Measurements from ENCODE around the gene SMCO2.
A peak's percentile ranks its signal among the peaks of the same experiment; 100 is the strongest.
"Not testable (repeated sequence)": the region's sequence is repeated elsewhere in the genome, so short reads cannot be mapped to it uniquely, and the experiment has no call there.

The SMCO2 gene

DNA sequence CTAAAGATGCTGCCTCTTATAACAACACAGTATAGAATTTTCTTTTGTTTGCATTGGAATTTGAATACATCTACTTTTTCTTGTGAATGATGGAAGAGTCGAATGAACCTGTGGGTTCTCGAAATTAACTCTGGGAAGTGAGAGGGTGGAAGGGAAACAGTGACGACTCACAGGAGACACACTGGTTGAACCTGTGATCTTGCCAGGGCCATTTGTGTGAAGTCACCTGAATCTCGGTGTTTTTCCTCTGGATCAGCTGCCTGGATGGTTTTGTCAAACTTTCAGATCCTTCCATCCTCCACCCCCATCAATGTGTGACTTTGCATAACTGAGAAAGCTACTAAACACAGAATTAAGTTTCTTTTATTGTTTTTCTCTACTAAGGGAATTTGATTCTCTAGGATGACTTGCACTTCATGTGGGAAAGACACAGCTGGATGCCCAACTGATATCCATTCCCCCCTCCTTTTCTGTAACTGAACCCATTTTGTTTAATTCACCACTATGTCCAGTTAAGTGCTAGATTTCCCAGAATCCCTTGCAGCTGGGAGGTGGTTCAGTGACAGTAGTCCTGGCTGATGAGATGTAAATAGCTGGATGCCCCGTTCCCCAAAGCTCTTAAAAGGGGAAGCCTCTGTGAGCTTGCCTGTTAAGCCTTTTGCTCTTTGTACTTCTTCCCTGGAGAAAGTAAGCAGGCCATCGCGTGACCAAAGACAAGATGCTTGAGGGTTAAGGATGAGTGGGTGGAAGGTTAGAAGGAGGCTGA lies 83.8 kb downstream of the SMCO2 start:
- DNase-seq, result no peak

DNA sequence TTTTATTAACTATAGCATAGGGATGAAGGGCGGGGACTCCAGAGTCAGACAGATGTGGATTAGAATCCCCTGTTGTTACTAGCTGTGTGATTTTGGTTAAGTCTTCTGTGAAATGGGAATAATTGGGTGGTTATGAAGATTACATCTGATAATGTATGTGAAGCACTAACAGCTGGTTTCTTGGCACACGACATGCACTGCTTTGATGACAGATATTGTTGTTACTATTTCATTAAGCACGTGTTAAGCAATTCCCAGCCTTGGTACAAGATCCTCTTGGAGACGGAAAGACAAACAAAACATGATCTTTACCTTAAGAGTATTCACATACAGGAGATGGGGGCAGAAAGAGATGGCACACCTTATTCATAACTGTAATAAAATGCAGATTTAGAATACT lies 85.4 kb downstream of the SMCO2 start:
- no peak for DNase-seq

- DNase-seq, result peak; percentile 14
These were observed 87.7 kb downstream of the SMCO2 start for GRCh38 chr12:27534060-27534764.

DNA sequence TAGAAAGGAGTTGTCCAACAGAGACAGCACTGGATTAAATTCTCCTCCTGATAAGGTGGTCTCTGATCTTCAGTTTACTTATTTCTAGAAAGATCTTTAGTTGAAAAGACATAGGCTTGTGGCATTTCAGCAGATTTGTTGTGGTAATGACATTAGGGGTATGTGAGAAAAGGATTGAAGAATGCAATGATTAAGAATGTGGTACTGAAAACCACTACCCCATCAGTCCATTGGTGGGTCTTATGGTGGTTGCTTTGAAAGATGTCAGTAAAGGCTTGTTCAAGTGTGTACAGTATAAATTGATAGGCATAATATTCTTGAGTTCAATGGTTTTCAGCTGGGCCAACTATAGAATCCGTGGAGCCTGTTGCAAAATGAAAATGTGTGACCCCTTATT lies 88.2 kb downstream of the SMCO2 start:
- no peak for DNase-seq

GRCh38 chr12:27535318-27535717 lies 88.8 kb downstream of the SMCO2 start:
- DNase-seq, result no peak

- DNase-seq, result no peak
These were observed 91.5 kb downstream of the SMCO2 start for GRCh38 chr12:27537855-27538675.

DNA sequence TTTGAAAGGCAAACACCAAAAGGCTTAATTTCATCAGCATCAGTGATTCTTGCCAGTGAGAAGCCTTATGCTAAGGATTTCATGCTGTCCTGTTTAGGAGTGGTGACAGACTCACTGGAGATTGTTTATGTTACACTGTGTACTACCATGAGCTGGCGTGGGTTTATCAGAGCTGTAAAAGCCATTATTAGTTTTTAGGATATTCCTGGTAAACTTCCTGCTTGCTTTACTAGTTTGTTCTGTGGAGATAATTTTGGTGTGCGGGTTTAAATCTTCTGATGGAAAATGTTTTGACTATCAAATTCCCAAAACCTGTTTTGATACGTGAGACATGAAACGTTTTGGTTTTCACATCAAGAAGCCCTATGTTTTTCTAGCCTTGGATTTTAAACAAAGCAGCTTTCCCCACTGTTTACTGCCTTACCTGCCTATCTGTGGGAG lies 92.7 kb downstream of the SMCO2 start:
- DNase-seq, result no peak

GRCh38 chr12:27541031-27541719 lies 94.6 kb downstream of the SMCO2 start:
- no peak for DNase-seq

- no peak for DNase-seq
These were observed 96.1 kb downstream of the SMCO2 start for GRCh38 chr12:27542628-27543027.

- DNase-seq, result not testable (repeated sequence)
These were observed 98.3 kb downstream of the SMCO2 start for GRCh38 chr12:27544858-27545257.

- DNase-seq, result no peak
These were observed 99.1 kb downstream of the SMCO2 start for GRCh38 chr12:27545665-27546064.

- no peak for DNase-seq
These were observed 101.1 kb downstream of the SMCO2 start for GRCh38 chr12:27547592-27547991.

DNA sequence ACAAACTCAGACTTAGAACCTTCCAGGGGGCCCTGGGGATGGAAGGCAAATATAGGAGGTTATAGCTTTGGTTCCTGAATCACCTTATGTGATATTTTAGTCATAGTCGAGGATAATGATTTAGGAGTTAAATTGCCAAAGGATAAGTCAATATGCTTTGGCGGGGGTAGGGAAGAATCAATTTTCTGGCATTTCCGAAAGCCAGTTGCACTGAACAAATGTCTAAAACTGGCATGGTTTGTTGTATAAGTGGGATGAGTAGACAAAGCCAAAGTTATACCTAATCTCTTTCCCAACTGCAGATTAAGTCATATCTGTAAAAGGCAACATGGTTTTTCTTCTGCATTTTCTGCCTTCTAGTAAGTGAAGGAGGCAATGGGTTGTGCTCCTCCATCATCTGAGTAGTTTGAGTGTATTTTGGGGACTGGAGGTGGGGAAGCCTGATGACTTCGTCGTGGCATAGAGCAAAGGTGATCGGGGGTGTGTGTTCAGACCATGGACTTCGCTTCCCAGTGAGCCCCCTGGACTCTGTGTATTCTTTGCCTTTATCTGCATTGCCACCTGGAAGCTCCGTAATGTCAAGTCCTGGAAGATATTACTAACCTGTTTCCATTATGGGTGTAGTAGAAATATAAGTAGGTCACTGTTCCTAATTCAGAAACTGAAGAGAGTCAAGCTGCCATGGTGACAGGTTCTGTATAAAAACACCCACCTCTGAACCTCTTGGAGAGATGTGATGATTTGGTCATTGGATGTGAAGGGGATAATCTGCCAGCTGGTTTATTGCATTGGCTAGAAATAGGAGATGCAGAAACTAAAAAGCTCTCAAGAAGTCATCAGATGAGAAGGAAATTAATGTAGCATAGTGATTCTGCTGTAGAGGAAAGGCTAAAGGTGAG lies 102.0 kb downstream of the SMCO2 start:
- no peak for DNase-seq

GRCh38 chr12:27549236-27549800 lies 102.8 kb downstream of the SMCO2 start:
- DNase-seq, result no peak

GRCh38 chr12:27549801-27550652 lies 103.5 kb downstream of the SMCO2 start:
- no peak for DNase-seq

DNA sequence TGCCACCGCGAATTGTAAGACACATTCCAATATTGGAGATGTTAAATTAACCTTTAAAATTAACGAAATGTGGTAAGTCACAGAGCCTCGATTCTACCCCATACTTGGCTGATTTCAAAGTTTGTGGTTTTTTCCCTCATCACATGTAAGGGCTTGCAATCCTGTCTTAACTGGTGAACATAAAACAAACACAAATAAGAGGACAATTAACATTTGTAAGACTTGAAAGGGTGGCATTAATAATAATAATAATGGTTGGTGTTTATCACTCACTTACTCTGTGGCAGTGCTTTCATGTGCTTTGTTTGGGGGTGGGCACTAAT lies 104.1 kb downstream of the SMCO2 start:
- DNase-seq, result no peak

GRCh38 chr12:27551172-27551840 lies 104.8 kb downstream of the SMCO2 start:
- no peak for DNase-seq
